Femur (tissue), 1 donor: ENCODE data around the gene MT1HL1.
"Not testable (repeated sequence)": the region's sequence is repeated elsewhere in the genome, so short reads cannot be mapped to it uniquely, and the experiment has no call there.

Experiments
- DNase-seq: peaks from one replicate; pipeline ENCODE4 v3.0.0-alpha.2; 2017

Gene MT1HL1

GRCh38 chr1:236974025-236974424 is 30.2 kb downstream of the MT1HL1 start:
- DNase-seq: not testable (repeated sequence)

- DNase-seq: no peak
Observed at GRCh38 chr1:236966636-236967035, 37.6 kb downstream of the MT1HL1 start.

- DNase-seq: no peak
Observed at GRCh38 chr1:236963920-236964319, 40.3 kb downstream of the MT1HL1 start.

GRCh38 chr1:236959112-236959511 is 45.1 kb downstream of the MT1HL1 start:
- no peak for DNase-seq

- DNase-seq: no peak
Observed at GRCh38 chr1:236957235-236957634, 47.0 kb downstream of the MT1HL1 start.
